ENCODE results near the gene PGPEP1. TPM values are rescaled to one million over a fixed set of nuclear protein-coding genes. Genes with fewer than 3 reads are reported as not detected.

PGPEP1 gene
- total RNA-seq, 2 experiments from 2014 or later = 27.5 to 28.4 TPM

DNA sequence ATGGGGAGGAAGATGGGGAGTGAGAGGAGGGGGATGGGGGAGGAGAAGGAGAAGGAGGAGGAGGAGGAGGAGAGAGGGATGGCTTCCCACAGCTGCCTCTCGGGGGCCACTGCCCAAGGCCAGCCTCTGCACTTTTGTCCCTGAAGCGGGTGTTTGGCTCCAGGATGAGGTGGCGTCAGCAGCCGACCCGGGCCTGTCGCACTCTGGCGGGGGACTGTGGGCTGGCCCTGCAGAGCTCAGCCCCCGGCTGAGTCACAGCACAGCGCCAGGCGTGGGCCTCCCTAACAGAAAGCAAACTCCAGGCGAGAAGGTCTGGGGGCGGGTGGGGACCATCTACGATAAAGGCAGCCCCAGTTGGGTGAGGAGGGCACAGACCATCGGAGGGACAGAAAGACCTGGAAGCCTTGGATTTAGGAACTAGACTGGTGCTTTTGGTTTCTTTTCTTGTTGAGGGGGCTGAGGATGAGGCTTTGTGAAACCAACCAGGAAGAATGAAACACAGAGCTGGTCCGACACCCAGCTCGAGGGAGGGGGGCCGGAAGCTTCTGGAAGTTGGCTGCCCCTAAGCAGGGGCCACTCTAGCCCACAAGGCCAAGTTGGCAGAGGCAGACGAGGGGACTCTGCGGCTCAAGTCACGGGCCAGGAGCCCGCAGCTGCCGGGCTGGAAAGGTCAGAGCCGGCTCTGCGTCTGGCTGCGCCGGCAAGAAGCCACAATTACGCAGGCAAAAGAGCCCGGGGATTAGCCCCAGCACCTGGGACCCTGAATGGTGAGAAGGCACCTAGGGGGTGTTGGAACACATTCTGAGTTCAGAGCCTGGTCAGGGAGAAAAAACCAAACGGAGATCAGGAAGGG lies 35.7 kb upstream of the PGPEP1 start:
- ChIA-PET CTCF (interaction anchor here (0.9 to 5.6 kb wide), 10 partner anchors 12 to 54 kb away, joined by 3 to 116 read pairs (median 8); partner anchors contain the start of genes IQCN, JUND and LSM4), POLR2A (interaction anchor here (0.6 to 7.0 kb wide), 10 partner anchors 12 to 114 kb away, joined by 3 to 190 read pairs (median 6); partner anchors contain the start of genes JUND and LSM4)

GRCh38 chr19:18306209-18306887 lies 34.0 kb upstream of the PGPEP1 start:
- ChIA-PET CTCF (interaction anchor here (0.9 to 6.0 kb wide), 9 partner anchors 11 to 32 kb away, joined by 3 to 116 read pairs (median 6); partner anchors contain the start of genes IQCN and JUND), POLR2A (interaction anchor here (0.6 to 7.0 kb wide), 5 partner anchors 13 to 26 kb away, joined by 3 to 190 read pairs (median 5); partner anchors contain the start of gene JUND)

GRCh38 chr19:18306888-18307260 lies 33.5 kb upstream of the PGPEP1 start:
- ChIA-PET CTCF (interaction anchor here (0.9 to 6.0 kb wide), 7 partner anchors 10 to 31 kb away, joined by 3 to 38 read pairs (median 4); no protein-coding TSS in a partner anchor), POLR2A (interaction anchor here (0.6 to 1.7 kb wide), 4 partner anchors 14 to 27 kb away, joined by 3 to 5 read pairs (median 4); partner anchors contain the start of gene JUND)

DNA sequence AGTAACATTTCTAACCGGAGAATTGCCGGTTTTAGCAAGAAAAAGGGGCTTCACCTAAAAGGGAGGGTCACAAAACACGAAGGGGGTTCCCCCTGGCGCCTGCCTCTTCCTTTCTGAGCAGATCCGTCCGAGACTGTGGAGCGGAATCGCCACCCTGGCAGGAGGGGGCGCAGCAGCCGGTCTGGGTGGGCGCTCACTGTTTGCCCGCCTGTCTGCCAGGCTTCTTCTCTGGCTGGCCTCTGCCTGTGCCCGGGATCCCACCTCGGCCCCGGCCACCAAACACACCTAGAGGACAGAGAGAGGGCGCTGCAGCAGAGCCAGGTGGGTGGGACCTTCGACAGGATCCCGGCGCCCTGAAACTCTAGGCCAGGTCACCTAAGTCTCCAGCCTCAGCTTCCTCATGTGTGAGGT lies 33.1 kb upstream of the PGPEP1 start:
- CTCF ChIA-PET = interaction anchor here (0.9 to 6.0 kb wide), 7 partner anchors 10 to 31 kb away, joined by 3 to 38 read pairs (median 4); no protein-coding TSS in a partner anchor
- POLR2A ChIA-PET = interaction anchor here (0.6 to 1.7 kb wide), 4 partner anchors 14 to 27 kb away, joined by 3 to 5 read pairs (median 4); partner anchors contain the start of gene JUND

DNA sequence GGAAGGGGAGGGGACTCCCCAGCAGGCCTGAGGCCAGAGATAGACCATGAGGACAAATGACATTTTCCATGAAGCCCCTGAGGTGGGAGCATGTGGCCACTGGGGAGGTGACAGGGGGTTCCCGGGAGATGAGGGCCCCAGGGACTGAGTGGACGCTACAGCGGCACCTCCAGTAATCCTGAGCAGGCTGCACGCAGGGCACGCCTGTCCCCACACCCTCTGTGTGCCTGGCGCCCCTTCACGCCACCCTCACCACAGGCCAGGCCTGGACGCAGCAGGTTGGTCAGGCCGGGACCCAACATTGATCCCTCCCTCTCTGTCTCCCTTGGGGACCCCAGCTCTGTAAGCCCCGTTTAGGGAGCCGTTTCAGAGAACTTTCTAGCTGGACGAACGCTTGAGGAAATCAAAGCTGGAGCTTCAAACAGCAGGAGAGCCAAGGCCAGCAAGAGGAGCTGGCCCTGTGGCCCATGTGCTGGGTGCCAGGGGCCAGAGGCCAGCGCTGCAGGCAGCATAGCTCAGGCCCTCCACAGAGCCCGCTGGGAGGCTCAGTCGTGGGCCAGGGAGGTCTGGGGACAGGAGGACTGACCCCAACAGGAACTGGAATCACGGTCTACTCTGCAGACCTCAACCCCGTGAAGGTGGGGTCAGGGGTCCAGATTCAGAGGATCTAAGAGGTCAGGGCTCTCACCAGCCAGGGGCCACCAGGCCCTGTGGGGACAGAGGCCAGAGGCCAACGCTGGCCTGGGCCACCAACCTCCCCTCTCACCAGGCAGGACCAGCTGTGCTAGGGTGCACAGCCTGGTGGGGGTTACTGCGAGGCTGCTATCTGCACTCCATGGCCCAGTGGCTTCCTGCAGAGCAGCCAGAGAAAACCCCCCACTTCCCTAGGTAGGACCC lies 32.1 kb upstream of the PGPEP1 start:
- ChIA-PET CTCF (interaction anchor here (1.0 to 6.0 kb wide), 4 partner anchors 11 to 30 kb away, joined by 3 to 38 read pairs (median 4); partner anchors contain the start of gene JUND), POLR2A (interaction anchor here (0.6 to 1.7 kb wide), 3 partner anchors 27 to 29 kb away, joined by 4 to 5 read pairs (median 4); partner anchors contain the start of gene JUND)

DNA sequence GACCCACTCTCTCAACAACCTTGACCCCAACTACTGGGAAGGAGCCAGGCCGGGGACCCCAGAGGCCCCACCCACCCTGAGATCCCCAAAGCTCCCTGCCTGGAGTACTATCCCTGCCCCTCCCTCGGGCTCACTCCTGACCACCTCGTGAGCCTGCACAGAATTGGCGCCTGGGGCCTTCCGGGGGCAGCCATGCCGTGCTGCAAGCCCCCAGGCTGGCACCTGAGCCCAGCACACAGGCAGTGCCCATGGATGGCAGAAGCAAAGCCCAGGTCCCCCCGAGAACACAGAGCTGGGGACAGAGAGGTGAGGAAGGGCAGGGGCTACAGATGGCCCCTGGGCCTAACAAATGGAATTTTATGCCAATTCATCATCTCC lies 31.5 kb upstream of the PGPEP1 start:
- POLR2A ChIA-PET = interaction anchor here (1.3 kb wide), 1 partner anchor 27 kb away, joined by 4 read pairs; the partner anchor contains the start of gene JUND
- CTCF ChIA-PET = interaction anchor here (1.0 to 6.0 kb wide), 2 partner anchors 27 to 30 kb away, joined by 4 to 38 read pairs; partner anchors contain the start of gene JUND

- POLR2A ChIA-PET = interaction anchor here (0.6 to 1.3 kb wide), 3 partner anchors 28 to 34 kb away, joined by 3 to 5 read pairs (median 4); partner anchors contain the start of gene JUND
- CTCF ChIA-PET = interaction anchor here (6.0 kb wide), 1 partner anchor 31 kb away, joined by 38 read pairs; no protein-coding TSS in a partner anchor
Measured at GRCh38 chr19:18309525-18310064, 30.8 kb upstream of the PGPEP1 start.

DNA sequence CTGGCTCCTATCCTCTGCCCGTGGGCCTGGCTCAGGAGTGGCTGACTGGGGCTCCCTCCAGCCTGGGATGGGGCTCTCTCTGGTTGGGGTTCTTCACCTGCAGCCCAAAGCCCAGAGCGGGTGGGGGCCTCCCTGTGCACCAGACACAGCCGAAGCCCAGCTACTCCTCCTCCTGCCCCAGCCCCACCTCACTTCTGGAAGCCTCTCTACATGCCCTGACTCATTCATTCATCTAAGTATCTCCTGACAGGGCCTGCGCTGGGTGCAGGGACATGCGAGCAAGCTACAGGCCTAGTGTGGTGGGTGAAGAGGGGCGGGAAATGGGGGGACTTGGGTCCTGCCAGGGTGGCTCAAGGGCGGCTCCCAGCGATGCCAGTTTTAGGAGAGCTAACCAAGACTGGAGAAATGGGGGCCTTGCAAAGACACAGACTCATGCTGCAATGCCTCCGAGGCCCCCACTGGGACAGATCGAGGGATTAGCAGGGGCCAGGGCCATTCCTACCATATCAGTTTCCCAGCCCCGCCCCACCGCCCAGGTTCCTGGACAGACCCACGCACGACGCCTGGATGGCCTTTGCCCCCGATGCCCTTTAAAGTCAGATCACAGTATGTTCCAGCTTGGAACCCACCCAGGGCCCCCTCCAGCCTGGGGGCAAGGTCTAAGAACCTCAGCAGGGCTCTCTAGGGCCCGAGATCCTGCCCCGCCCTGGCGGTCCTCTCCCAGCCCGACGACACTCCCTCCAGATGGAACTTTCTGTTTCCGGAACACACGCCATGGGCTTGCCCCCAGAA lies 30.1 kb upstream of the PGPEP1 start:
- ChIA-PET CTCF (interaction anchor here (0.6 to 6.0 kb wide), 3 partner anchors 8 to 32 kb away, joined by 3 to 38 read pairs (median 3); no protein-coding TSS in a partner anchor), POLR2A (interaction anchor here (0.6 to 1.0 kb wide), 2 partner anchors 30 to 35 kb away, joined by 3 to 5 read pairs; no protein-coding TSS in a partner anchor)

DNA sequence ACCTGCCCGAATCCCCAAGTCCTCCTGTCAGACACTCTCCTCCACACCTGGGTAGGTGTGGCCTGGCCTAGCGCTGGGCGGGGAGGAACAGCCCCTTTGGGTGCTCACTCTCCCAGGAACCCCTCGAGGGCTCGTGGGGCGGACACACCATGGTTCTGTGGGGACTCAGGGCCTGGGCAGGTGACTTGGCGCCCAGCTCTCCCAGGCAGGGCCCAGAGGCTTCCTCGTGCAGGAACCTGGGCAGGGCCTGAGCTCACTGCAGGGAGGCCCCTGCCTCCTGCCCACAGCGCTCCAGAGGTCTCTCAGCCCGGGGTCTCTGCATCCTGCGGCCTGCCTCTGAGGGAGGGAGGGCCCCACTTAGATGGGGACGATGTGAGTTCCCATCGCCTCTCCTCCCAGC lies 29.4 kb upstream of the PGPEP1 start:
- POLR2A ChIA-PET = interaction anchor here (2.4 kb wide), 1 partner anchor 10 kb away, joined by 11 read pairs; no protein-coding TSS in a partner anchor
- CTCF ChIA-PET = interaction anchor here (0.8 to 6.0 kb wide), 3 partner anchors 9 to 32 kb away, joined by 3 to 38 read pairs (median 3); no protein-coding TSS in a partner anchor

DNA sequence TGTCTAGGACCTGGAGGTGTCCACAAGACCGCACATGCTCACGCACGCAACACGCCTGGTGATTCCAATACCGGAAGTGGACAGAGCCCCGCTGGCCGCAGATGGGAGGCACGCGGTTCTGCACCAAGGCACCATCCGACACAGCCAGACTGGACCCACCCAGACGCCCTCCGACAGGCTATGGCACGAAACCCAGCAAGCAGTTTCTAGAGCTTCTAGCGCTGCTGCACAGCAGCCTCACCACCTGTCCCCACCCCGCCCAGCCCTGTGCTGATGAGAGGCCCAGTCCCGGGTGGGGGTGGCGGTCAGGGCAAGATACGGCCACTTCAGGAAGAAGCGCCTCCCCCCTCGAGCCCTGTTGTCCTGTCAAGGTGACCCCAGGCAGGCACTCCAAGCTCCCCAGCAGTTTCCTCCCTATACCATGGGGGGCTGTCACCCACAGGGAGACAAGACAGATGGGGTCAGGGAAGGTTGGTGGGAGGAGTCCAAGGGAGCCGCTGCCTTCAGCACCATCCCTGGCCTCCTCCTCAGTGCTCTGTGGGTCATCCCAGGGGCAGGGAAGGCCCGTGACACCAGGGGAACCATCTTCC lies 28.8 kb upstream of the PGPEP1 start:
- POLR2A ChIA-PET = interaction anchor here (2.4 kb wide), 1 partner anchor 9 kb away, joined by 11 read pairs; no protein-coding TSS in a partner anchor
- CTCF ChIA-PET = interaction anchor here (0.6 to 6.0 kb wide), 4 partner anchors 21 to 171 kb away, joined by 3 to 38 read pairs (median 4); no protein-coding TSS in a partner anchor

DNA sequence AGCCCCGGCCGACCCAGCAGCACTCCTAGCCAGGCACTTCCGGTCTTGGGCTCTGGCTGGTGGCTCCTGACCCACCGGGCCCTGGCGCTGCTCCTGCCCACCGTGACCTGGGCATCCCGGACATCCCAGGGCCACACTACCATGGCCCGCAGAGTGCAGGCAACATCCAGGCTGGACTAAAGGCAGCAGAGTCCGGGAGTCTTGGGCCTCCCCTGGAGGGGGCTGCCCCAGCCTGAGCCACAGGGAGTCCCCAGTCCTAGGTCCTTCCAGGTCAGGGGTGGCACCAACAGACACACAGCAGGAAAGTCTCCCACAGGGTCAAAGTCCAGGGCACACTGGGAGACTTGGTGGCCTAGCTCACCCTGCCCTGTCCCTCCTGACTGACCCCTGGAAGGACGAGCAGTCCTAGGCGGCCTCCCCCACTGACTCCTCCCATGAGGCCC lies 28.3 kb upstream of the PGPEP1 start:
- ChIA-PET CTCF (interaction anchor here (0.6 to 6.0 kb wide), 5 partner anchors 10 to 171 kb away, joined by 3 to 38 read pairs (median 4); no protein-coding TSS in a partner anchor), POLR2A (interaction anchor here (2.4 kb wide), 1 partner anchor 9 kb away, joined by 11 read pairs; no protein-coding TSS in a partner anchor)

DNA sequence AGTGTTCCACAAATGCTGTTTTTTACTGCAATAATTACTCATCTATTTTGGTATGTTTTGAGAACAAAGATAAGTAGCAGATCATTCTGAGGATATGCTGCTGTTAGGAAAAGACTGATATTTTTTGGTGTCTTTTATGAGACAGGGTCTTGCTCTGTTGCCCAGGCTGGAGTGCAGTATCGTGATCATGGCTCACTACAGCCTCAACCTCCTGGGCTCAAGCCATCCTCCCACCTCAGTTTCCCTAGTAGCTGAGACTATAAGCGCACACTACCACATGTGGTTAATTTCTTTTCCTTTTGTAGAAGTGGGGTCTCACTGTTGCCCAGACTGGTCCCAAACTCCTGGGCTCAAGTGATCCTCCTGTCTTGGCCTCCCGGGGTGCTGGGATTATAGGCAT lies 27.0 kb upstream of the PGPEP1 start:
- CTCF ChIA-PET = interaction anchor here (1.5 to 11.0 kb wide), 3 partner anchors 9 to 35 kb away, joined by 3 to 155 read pairs (median 5); partner anchors contain the start of gene JUND
- POLR2A ChIA-PET = interaction anchor here (2.4 kb wide), 1 partner anchor 8 kb away, joined by 11 read pairs; no protein-coding TSS in a partner anchor

- ChIA-PET CTCF (interaction anchor here (0.6 to 11.0 kb wide), 7 partner anchors 8 to 284 kb away, joined by 3 to 155 read pairs (median 7); partner anchors contain the start of gene JUND), POLR2A (interaction anchor here (0.5 to 2.9 kb wide), 7 partner anchors 14 to 610 kb away, joined by 3 to 32 read pairs (median 5); partner anchors contain the start of gene JUND)
Measured at GRCh38 chr19:18317961-18318800, 22.2 kb upstream of the PGPEP1 start.

DNA sequence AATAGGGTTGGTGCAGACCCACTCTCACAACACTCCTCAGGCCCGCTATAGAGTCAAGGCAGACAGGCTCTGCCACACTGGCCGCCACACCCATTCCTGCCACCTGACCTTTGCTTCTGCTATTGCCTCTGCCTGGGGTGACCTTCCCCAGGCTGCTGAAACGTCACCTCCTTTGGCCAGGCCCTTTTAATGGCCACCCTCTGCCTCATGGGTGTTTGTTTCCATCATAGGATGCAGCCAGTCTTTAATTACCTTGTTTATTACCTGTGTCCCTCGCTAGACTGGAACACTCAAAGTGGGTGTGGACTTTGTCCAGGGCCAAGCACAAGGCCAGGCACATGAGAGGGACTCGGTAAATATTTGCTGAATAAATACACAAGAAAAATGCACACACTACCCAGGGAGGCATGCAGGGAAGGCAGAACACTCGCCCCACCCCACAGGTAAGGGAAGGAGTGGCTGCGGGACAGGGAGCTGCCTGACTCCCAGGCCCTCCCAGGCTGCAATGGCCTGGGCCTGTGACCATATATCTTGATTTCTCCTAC lies 20.7 kb upstream of the PGPEP1 start:
- ChIA-PET POLR2A (interaction anchor here (2.1 to 3.7 kb wide), 3 partner anchors 7 to 40 kb away, joined by 8 to 87 read pairs (median 11); partner anchors contain the start of gene JUND), CTCF (interaction anchor here (0.7 to 11.0 kb wide), 6 partner anchors 9 to 41 kb away, joined by 3 to 155 read pairs (median 11); partner anchors contain the start of gene JUND)

Measured in activated CD8-positive, alpha-beta memory T cell treated with anti-CD3 and anti-CD28 coated beads for 36 hours (primary cell).